IMR-90 (cell line): ENCODE measurements around the gene CECR2. TPM values are rescaled to one million over a fixed set of nuclear protein-coding genes. Genes with fewer than 3 reads are reported as not detected.

Experiments used
- ATAC-seq: fragments of 200-7000 bp; cut with Tn5 transposase; 2 replicates; pipeline ENCODE4 v1.9.1; 2020; ENCODE audit warnings: low read depth, mild to moderate bottlenecking, moderate library complexity
- BruUV-seq: library from RNA; stranded (reverse); fragments of 400-500 nt; replicated peaks from 2 replicates; lab custom pipeline; 2021; lab: Mats Ljungman, UMichigan
- CTCF ChIA-PET: fragments of 300-600 bp; formaldehyde crosslinking; extraction: SDS; loops from one replicate; lab custom pipeline; 2021; ENCODE audit warnings: antibody characterized with exemption; lab: Yijun Ruan, JAX
- POLR2A ChIA-PET: fragments of 300-600 bp; sonication (Branson Sonifier 250); formaldehyde crosslinking; loops from one replicate; lab custom pipeline; 2022; ENCODE audit warnings: antibody characterized with exemption; ENCODE audit not compliant: unreplicated experiment; lab: Charles Lee
- DNase-seq: peaks from one replicate; pipeline ENCODE4 v3.0.0; 2013
- H2AFZ ChIP-seq: replicated peaks from 2 replicates; pipeline ENCODE3; 2013; ENCODE audit warnings: low read length, mild to moderate bottlenecking; ENCODE audit not compliant: poor library complexity
- H2AK5ac ChIP-seq: 2 replicates; pipeline ENCODE4 v1.6.1; 2013; ENCODE audit warnings: low read depth, low read length, inconsistent platforms
- H2AK9ac ChIP-seq: replicated peaks from 2 replicates; pipeline ENCODE3; 2013; ENCODE audit warnings: mild to moderate bottlenecking, low read depth, low read length, moderate library complexity; ENCODE audit not compliant: poor library complexity
- H2BK120ac ChIP-seq: 2 replicates; pipeline ENCODE4 v1.6.1; 2013; ENCODE audit warnings: low read depth, low read length, inconsistent platforms
- H2BK15ac ChIP-seq: 3 replicates; pipeline ENCODE4 v1.6.1; 2013; ENCODE audit warnings: low read depth, low read length, inconsistent platforms
- H2BK20ac ChIP-seq: 2 replicates; pipeline ENCODE4 v1.6.1; 2013; ENCODE audit warnings: low read depth, mild to moderate bottlenecking, inconsistent platforms, low read length, moderate library complexity
- H2BK5ac ChIP-seq: 2 replicates; pipeline ENCODE4 v1.6.1; 2013; ENCODE audit warnings: mild to moderate bottlenecking, low read depth, low read length, inconsistent platforms; ENCODE audit not compliant: poor library complexity, severe bottlenecking
- H3K14ac ChIP-seq: replicated peaks from 2 replicates; pipeline ENCODE4 v1.6.1; 2013; ENCODE audit warnings: low read depth, low read length, inconsistent platforms
- H3K18ac ChIP-seq: 2 replicates; pipeline ENCODE4 v1.6.1; 2013; ENCODE audit warnings: low read depth, low read length, control low read depth
- H3K23ac ChIP-seq: 2 replicates; pipeline ENCODE4 v1.6.1; 2013; ENCODE audit warnings: low read depth, low read length, inconsistent platforms
- H3K27ac ChIP-seq: 2 replicates; pipeline ENCODE4 v1.5.1; 2013; ENCODE audit warnings: mild to moderate bottlenecking, control low read depth, low read length; ENCODE audit not compliant: insufficient read depth
- H3K27me3 ChIP-seq: 2 replicates; pipeline ENCODE4 v1.6.1; 2013; ENCODE audit warnings: low read length; ENCODE audit not compliant: control insufficient read depth, insufficient read depth
- H3K36me3 ChIP-seq: 2 replicates; pipeline ENCODE4 v1.6.1; 2013; ENCODE audit warnings: low read length, mixed read lengths; ENCODE audit not compliant: control insufficient read depth, insufficient read depth
- H3K4ac ChIP-seq: 2 replicates; pipeline ENCODE4 v1.6.1; 2013; ENCODE audit warnings: low read depth, low read length, inconsistent platforms
- H3K4me1 ChIP-seq: 2 replicates; pipeline ENCODE4 v1.6.1; 2013; ENCODE audit warnings: low read length, mixed read lengths; ENCODE audit not compliant: control insufficient read depth, insufficient read depth
- H3K4me2 ChIP-seq: 2 replicates; pipeline ENCODE4 v1.6.1; 2013; ENCODE audit warnings: low read depth, mild to moderate bottlenecking, control low read depth, low read length, moderate library complexity
- H3K4me3 ChIP-seq: 2 replicates; pipeline ENCODE4 v1.5.1; 2013; ENCODE audit warnings: low read depth, mild to moderate bottlenecking, control low read depth, low read length, moderate library complexity; ENCODE audit not compliant: insufficient read depth
- H3K56ac ChIP-seq: 2 replicates; pipeline ENCODE4 v1.6.1; 2013; ENCODE audit warnings: low read length, inconsistent platforms; ENCODE audit not compliant: insufficient read depth; ENCODE audit errors: extremely low read depth
- H3K79me1 ChIP-seq, 2 experiments: 2 replicates each; pipeline ENCODE4 v1.6.1; 2013; ENCODE audit warnings: low read length in 2 of 2, inconsistent platforms in 1 of 2, low read depth in 1 of 2
- H3K9ac ChIP-seq: 2 replicates; pipeline ENCODE4 v1.6.1; 2013; ENCODE audit warnings: low read depth, low read length, control low read depth
- H3K9me1 ChIP-seq: 2 replicates; pipeline ENCODE4 v1.6.1; 2013; ENCODE audit warnings: low read length, inconsistent platforms; ENCODE audit not compliant: insufficient read depth
- H3K9me3 ChIP-seq: 2 replicates; pipeline ENCODE4 v1.6.1; 2013; ENCODE audit warnings: low read length; ENCODE audit not compliant: control insufficient read depth, insufficient read depth
- H4K20me1 ChIP-seq: 2 replicates; pipeline ENCODE4 v1.6.1; 2013; ENCODE audit warnings: low read length, inconsistent platforms; ENCODE audit not compliant: insufficient read depth
- H4K5ac ChIP-seq: 2 replicates; pipeline ENCODE4 v1.6.1; 2013; ENCODE audit warnings: mild to moderate bottlenecking, low read depth, low read length, control low read depth
- H4K8ac ChIP-seq, 2 experiments: 2 replicates each; pipeline ENCODE4 v1.6.1; 2013; ENCODE audit warnings: low read depth in 2 of 2, low read length in 2 of 2, control low read depth in 1 of 2, inconsistent platforms in 1 of 2
- H4K91ac ChIP-seq: 2 replicates; pipeline ENCODE4 v1.6.1; 2013; ENCODE audit warnings: low read depth, low read length, inconsistent platforms; ENCODE audit not compliant: insufficient read depth
- BHLHE40 ChIP-seq: fragments of 150-350 bp; IDR thresholded peaks from 2 replicates; pipeline ENCODE4 v1.6.1; 2016; ENCODE audit warnings: mild to moderate bottlenecking, low read depth, low read length
- MAFK ChIP-seq: IDR thresholded peaks from 2 replicates; pipeline ENCODE4 v1.6.1; 2012; ENCODE audit warnings: low read depth, low read length, improper control_type of control experiment
- MAZ ChIP-seq: IDR thresholded peaks from 2 replicates; pipeline ENCODE4 v1.6.1; 2012; ENCODE audit warnings: low read depth, mild to moderate bottlenecking, low read length, improper control_type of control experiment, moderate library complexity, borderline replicate concordance
- MXI1 ChIP-seq: IDR thresholded peaks from 2 replicates; pipeline ENCODE4 v1.6.1; 2012; ENCODE audit warnings: low read depth, mild to moderate bottlenecking, low read length, moderate library complexity, borderline replicate concordance
- POLR2A ChIP-seq: IDR thresholded peaks from 2 replicates; pipeline ENCODE4 v1.6.1; 2012; ENCODE audit warnings: mild to moderate bottlenecking, low read depth, low read length
- RCOR1 ChIP-seq: IDR thresholded peaks from 2 replicates; pipeline ENCODE4 v1.6.1; 2012; ENCODE audit warnings: mild to moderate bottlenecking, low read length, improper control_type of control experiment; ENCODE audit not compliant: insufficient replicate concordance
- RFX5 ChIP-seq: IDR thresholded peaks from 2 replicates; pipeline ENCODE4 v1.8.0; 2012; ENCODE audit warnings: low read depth, mild to moderate bottlenecking, low read length, moderate library complexity
- SMC3 ChIP-seq: fragments of 150-350 bp; IDR thresholded peaks from 2 replicates; pipeline ENCODE4 v1.6.1; 2016; ENCODE audit warnings: low read depth, mild to moderate bottlenecking, antibody characterized with exemption, low read length, moderate library complexity
- WGBS, 2 experiments: methylation state at CpG; one replicate each; pipeline versions ENCODE4 v1.1.5 to v1.1.7; 2013; ENCODE audit warnings: missing lambda C conversion rate in 2 of 2; ENCODE audit not compliant: insufficient read length in 1 of 2; ENCODE audit errors: extremely low coverage in 2 of 2; 5-methylcytosine and 5-hydroxymethylcytosine counted together
- dilution Hi-C: fragments of 300-500 bp; cut with HindIII; formaldehyde crosslinking; loops from one replicate; pipeline ENCODE4 v1.14.3; 2018; ENCODE audit warnings: low sequenced_read_pairs; ENCODE audit not compliant: unreplicated experiment
- in situ Hi-C: fragments of 300-500 bp; cut with MboI; formaldehyde crosslinking; loops from 3 replicates; pipeline ENCODE4 v1.14.3; 2019; ENCODE audit warnings: low sequenced_read_pairs, inconsistent platforms, mixed read lengths
- intact Hi-C: fragments of 100-400 bp; cut with micrococcal nuclease; formaldehyde crosslinking; loops from 2 replicates; pipeline ENCODE4 v1.10.0; 2022
- polyA plus RNA-seq, 3 experiments: library from polyadenylated mRNA; depleted of rRNA; stranded (reverse); fragments of >200 nt; gene quantifications; 2 replicates each; pipeline ENCODE4 v1.2.3, GENCODE V29; 2012; ENCODE audit warnings: low replicate concordance in 1 of 3
- total RNA-seq: library from RNA; depleted of rRNA; stranded (reverse); fragments of >200 nt; gene quantifications from 2 replicates; pipeline ENCODE4 v1.2.3, GENCODE V29; 2012

CECR2 gene
- total and polyA plus RNA-seq, 2 of the 4 experiments (the other 2 are of a cell fraction) = under 0.01 TPM; not detected in 1

DNA sequence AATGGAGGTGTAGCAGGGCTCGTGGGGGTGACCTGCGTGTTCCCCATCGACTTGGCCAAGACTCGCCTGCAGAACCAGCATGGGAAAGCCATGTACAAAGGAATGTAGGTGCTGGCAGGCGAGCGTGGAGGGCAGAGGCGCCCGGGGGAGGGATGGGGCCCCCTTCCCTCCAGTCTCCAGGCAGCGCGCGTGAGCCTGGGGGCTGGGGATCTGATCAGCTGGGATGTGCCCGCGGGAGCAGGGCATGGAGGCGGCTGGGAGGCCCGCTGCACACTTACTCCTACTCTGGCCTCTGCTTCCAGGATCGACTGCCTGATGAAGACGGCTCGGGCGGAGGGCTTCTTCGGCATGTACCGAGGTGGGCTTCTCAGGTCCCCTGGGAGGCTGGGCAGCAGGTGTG is 211.8 kb downstream of the CECR2 start:
- dilution Hi-C loops (no loop called here), in situ Hi-C loops (no loop called here), intact Hi-C loops (no loop called here)
- H3K9me1 ChIP-seq = no peaks in the 10 kb centered on the region; the same call in 1 of the 2 replicates
- H4K5ac ChIP-seq = no peak overlapping the region
- no peak overlapping the region for H2BK5ac ChIP-seq
- no peaks in the 10 kb centered on the region for H3K9me3 ChIP-seq
- H3K14ac ChIP-seq = no peak overlapping the region
- H4K91ac ChIP-seq = no peak overlapping the region
- no peak overlapping the region for H2AFZ ChIP-seq
- no peak for DNase-seq
- H2BK120ac ChIP-seq = no peak overlapping the region
- 0 out of 2 replicates have a peak, but pooled peaks cover 2% of the 10 kb centered on the region for H3K4me1 ChIP-seq
- no peak overlapping the region for H2AK5ac ChIP-seq
- H3K27me3 ChIP-seq = no peaks in the 10 kb centered on the region
- H3K79me1 ChIP-seq = no peaks in the 10 kb centered on the region
- no peak overlapping the region for H2AK9ac ChIP-seq
- H3K56ac ChIP-seq = no peak overlapping the region
- H2BK20ac ChIP-seq = no peak overlapping the region
- no peak overlapping the region for H3K4me3 ChIP-seq
- no peak overlapping the region for H2BK15ac ChIP-seq
- BruUV-seq = no TSS peak
- no peak overlapping the region for H3K9ac ChIP-seq
- no peak overlapping the region for H3K27ac ChIP-seq
- H4K20me1 ChIP-seq = no peaks in the 10 kb centered on the region
- no peak overlapping the region for H3K18ac ChIP-seq
- no peak overlapping the region for H3K4me2 ChIP-seq
- no peak overlapping the region for H3K23ac ChIP-seq
- no peak for ATAC-seq
- H4K8ac ChIP-seq = no peak overlapping the region
- WGBS, 2 experiments = 50% methylated on average over 2 of the region's 21 CpGs; no CpG with 5 or more reads in 1 of the 2 experiments
- no peak for TF ChIP-seq BHLHE40
- TF ChIP-seq RFX5 = no peak
- no peak for TF ChIP-seq POLR2A
- no peak for TF ChIP-seq RCOR1
- TF ChIP-seq SMC3 = no peak
- no peak for TF ChIP-seq MAZ
- no peak for TF ChIP-seq MAFK
- TF ChIP-seq MXI1 = no peak
- H3K4ac ChIP-seq = no peak overlapping the region
- ChIA-PET CTCF (no interaction called here), POLR2A (no interaction called here)
- H3K36me3 ChIP-seq = no peaks in the 10 kb centered on the region
